ENCODE results near the gene ACBD6.

The ACBD6 gene

DNA sequence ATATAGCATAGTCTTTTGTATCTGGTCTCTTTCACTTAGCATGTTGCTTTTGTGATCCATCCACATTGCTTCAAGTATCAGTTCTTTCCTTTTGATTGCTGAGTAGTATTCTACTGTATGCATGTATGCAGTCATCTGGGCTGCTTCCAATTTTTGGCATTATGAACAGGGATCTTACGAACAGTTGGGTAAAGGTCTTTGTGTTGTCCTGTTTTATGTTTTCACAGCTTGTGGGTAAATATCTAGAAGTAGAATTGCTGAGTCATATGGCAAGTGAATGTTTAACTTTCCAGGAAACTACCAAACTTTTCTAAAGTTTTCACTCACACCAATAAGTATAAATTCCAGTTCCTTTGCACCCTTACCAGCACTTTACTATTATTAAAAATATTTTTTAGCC lies 211.4 kb downstream of the ACBD6 start:
- no peak for DNase-seq
- H3K27ac ChIP-seq = no peak overlapping the region
- H3K4me3 ChIP-seq (ENCODE audit: low read depth, low read length) = no peak overlapping the region
- TF ChIP-seq, protein P1, sequence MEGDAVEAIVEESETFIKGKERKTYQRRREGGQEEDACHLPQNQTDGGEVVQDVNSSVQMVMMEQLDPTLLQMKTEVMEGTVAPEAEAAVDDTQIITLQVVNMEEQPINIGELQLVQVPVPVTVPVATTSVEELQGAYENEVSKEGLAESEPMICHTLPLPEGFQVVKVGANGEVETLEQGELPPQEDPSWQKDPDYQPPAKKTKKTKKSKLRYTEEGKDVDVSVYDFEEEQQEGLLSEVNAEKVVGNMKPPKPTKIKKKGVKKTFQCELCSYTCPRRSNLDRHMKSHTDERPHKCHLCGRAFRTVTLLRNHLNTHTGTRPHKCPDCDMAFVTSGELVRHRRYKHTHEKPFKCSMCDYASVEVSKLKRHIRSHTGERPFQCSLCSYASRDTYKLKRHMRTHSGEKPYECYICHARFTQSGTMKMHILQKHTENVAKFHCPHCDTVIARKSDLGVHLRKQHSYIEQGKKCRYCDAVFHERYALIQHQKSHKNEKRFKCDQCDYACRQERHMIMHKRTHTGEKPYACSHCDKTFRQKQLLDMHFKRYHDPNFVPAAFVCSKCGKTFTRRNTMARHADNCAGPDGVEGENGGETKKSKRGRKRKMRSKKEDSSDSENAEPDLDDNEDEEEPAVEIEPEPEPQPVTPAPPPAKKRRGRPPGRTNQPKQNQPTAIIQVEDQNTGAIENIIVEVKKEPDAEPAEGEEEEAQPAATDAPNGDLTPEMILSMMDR (IDR thresholded peaks at IDR 0.05; ENCODE audit: low read depth, low read length, missing control alignments) = no peak
- in situ Hi-C loops (cut with HindIII; ENCODE audit: low pct_ligation_motif_present, low sequenced_read_pairs) = no loop called here
- H3K27me3 ChIP-seq (replicated peaks) = no peaks in the 10 kb centered on the region
- no peaks in the 10 kb centered on the region for H3K36me3 ChIP-seq (replicated peaks)

DNA sequence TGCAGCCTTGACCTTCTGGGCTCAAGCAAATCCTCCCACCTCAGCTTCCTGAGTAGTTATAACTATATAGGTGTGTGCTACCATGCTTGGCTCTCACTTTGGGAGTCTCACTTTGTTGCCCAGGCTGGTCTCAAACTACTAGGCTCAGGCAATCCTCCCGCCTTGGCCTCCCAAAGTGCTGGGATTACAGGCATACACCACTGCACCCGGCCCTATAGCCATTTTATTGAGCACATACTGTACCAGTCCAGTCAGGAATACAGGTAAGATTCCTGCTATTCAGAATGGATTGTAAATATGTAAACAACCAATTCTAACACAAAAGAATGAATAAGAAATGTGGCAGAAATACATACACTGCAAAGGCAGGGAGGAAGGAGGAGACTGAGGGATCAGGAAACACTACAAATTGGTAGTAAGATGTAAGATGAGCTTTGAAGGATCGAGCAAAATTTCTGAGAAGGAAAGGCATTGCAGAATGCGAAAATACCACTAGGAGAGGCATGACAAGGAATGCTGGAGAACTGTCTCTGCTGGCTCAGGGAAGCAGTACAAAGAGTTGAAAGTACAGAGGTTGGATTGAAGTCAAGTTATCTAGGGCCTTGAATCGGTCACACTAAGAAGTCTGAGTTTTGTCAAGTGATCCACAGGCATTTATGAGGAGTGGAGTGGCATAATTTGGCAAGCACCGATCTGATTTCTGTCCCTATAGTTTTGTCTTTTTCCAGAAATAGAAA lies 211.9 kb downstream of the ACBD6 start:
- DNase-seq = no peak
- no peak overlapping the region for H3K4me3 ChIP-seq (ENCODE audit: low read depth, low read length)
- H3K27ac ChIP-seq = no peak overlapping the region
- H3K27me3 ChIP-seq (replicated peaks) = no peaks in the 10 kb centered on the region
- in situ Hi-C loops (cut with HindIII; ENCODE audit: low pct_ligation_motif_present, low sequenced_read_pairs) = no loop called here
- TF ChIP-seq, protein P1 (IDR thresholded peaks at IDR 0.05; ENCODE audit: low read depth, low read length, missing control alignments) = no peak
- H3K36me3 ChIP-seq (replicated peaks) = no peaks in the 10 kb centered on the region

DNA sequence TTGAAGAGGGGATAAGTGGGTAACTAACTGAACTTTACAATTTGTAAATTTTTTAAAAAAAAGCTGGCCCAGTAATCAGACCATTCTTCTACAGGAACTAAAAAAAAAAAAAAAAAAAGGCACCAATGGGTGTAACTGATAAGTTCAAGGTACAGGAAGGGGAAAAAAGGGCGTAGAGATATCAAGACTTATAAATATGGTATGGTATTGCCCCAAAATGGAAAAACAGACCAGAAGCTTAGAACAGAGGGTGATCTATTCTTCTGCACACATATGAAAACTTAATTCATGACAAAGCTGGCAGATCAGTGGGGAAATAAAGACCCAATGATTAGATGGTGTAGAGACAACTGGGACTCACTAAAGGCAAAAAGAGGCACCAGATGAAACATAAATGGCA lies 213.4 kb downstream of the ACBD6 start:
- H3K4me3 ChIP-seq (ENCODE audit: low read depth, low read length) = no peak overlapping the region
- TF ChIP-seq, protein P1 (IDR thresholded peaks at IDR 0.05; ENCODE audit: low read depth, low read length, missing control alignments) = no peak
- no peak for DNase-seq
- in situ Hi-C loops (cut with HindIII; ENCODE audit: low pct_ligation_motif_present, low sequenced_read_pairs) = no loop called here
- no peaks in the 10 kb centered on the region for H3K27me3 ChIP-seq (replicated peaks)
- H3K27ac ChIP-seq = no peak overlapping the region
- no peaks in the 10 kb centered on the region for H3K36me3 ChIP-seq (replicated peaks)

DNA sequence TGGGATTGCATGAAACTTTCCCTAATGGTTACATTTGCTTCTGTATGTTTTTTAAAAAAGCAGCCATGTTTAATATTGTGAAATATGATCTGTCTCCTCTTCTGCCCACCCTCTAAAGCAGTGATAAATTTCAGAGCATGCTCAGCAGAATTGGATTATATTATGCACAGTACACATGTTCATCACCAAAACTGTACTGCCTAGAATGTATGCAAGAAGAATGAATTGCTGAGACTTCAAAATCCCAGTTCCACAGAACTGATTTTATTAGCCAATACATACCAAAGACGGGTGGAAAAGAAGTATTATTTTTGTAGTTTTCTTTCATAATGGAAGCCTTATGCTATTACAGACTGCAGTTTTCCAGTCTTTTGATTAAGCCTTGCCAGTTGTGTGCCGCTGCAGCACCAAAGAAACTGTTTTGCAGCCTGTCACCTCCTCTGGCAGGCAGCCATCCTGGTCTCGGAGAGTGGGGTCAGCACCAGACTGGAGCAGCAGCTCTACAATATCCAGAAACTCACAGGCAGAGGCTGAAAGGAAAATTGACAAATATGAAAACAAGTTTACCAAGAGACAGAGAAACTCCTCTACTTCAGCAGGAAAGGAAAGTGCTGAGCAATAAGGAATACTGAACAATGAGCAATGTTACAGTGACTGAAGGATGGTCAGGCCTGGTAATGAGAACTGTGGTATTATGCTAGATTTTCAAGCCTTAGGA lies 214.2 kb downstream of the ACBD6 start:
- no peaks in the 10 kb centered on the region for H3K27me3 ChIP-seq (replicated peaks)
- TF ChIP-seq, protein P1 (IDR thresholded peaks at IDR 0.05; ENCODE audit: low read depth, low read length, missing control alignments) = no peak
- no peak for DNase-seq
- no peak overlapping the region for H3K4me3 ChIP-seq (ENCODE audit: low read depth, low read length)
- H3K27ac ChIP-seq = no peak overlapping the region
- no peaks in the 10 kb centered on the region for H3K36me3 ChIP-seq (replicated peaks)
- in situ Hi-C loops (cut with HindIII; ENCODE audit: low pct_ligation_motif_present, low sequenced_read_pairs) = no loop called here

DNA sequence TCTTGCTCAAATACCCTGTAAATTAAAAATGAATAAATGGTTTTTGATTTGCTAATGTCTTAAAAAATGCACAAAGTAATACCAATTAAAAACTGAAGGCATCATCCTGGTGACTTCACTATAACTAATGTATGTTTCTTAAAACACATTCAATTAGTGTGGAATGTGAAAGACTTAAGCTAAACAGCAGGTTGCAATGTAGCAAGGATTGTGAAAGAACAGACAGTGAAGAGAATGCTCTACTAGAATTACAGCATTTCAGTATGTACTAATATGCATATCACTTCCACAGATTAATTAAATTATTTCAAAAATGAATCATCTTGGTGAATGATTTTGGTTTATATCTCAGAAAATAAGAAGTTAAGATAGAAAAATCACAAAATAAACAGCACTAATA lies 216.0 kb downstream of the ACBD6 start:
- Histone ChIP-seq H3K27me3 (replicated peaks) (no peaks in the 10 kb centered on the region), H3K36me3 (replicated peaks) (no peaks in the 10 kb centered on the region), H3K4me3 (ENCODE audit: low read depth, low read length) (no peak overlapping the region), H3K27ac (no peak overlapping the region)
- TF ChIP-seq, protein P1 (IDR thresholded peaks at IDR 0.05; ENCODE audit: low read depth, low read length, missing control alignments) = no peak
- in situ Hi-C loops (cut with HindIII; ENCODE audit: low pct_ligation_motif_present, low sequenced_read_pairs) = no loop called here
- DNase-seq = no peak

Data from brain microvascular endothelial cell (primary cell).